Measurements from ENCODE around the gene INPP4A. TPM values are rescaled to one million over a fixed set of nuclear protein-coding genes. Genes with fewer than 3 reads are reported as not detected.
A peak's percentile ranks its signal among the peaks of the same experiment; 100 is the strongest.

INPP4A gene
- total and polyA plus RNA-seq, 10 of the 15 experiments (the other 5 are each of a cell fraction or from before 2014, with no cell fraction given): 4.7 to 62.3 (median 36.9) TPM

DNA sequence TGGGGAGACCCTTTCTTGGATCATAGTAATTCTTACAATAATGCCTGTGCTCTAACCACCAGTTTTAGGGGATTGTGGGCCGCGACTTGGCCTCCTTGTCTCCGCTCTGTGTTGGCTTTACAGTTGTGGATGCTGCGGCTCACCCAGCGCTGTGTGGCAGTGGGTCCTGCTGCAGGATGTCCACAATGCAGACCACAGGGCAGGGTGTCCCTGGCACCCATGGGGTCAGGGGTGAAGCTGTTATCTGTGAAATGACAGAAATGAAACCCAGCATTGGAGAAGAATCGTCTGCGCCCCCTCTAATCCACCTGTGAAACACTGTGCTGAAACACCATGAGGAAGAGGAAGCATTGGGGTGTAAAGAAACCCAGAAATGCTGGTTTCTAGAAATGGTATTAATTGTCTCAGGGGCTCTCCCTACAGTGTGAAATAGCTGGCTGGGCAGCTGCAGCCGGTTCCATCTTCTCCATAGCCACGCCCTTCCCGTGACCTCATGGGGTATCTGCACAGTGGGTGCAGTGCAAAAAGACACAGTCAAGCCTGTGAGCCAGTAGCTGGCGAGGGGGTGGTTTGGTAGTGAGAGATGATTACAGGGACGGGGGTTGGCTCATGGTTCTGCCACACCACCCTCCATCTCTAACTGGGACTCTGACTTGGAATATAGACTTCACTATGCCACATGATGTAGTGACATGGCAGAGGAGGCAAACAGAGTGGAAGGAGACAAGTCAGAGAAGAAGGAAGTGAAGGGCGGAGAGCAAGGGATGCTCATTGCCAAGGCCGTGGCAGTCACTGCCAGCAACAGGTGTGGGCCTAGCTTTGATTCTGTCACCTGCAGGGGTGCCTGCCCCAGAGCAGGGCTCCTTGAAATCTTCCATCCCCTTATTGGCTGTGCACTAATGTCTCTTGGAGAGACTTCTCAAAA, 16.2 kb downstream of the INPP4A start (continued):
- TF ChIP-seq EED (IDR thresholded peaks at IDR 0.05; ENCODE audit: low read depth) (peak; percentile 90), NFYB (IDR thresholded peaks at IDR 0.05; ENCODE audit: insufficient read depth, low read depth, low read length) (0 out of 2 replicates have a peak, but pooled peaks have one; percentile 44)

DNA sequence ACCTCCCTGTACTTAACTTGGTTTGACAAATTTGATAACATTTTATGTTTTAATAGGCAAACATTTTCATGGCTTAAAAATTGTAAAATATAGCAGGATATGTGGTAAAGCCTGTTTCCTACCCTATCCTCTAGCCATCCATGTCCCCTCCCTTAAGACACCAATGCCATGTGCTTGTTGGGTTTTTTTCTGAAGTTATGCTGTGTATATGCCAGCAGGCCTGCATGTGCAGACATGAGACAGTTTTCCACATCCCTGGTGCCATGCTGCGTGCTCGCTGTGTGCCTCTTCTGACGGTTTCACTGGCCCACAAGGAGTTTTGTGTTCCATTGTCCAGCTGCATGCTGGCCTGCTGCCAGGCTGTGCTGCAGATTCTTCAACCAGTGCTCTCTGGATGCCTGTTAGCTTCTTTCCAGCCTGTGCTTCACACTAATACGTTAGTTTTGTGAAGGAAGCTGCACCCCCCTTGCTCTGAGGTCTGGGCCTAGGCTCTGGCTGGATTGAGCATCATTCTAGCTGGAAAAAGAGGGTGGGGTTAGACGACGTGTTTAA, 16.9 kb downstream of the INPP4A start:
- TF ChIP-seq, protein P1, sequence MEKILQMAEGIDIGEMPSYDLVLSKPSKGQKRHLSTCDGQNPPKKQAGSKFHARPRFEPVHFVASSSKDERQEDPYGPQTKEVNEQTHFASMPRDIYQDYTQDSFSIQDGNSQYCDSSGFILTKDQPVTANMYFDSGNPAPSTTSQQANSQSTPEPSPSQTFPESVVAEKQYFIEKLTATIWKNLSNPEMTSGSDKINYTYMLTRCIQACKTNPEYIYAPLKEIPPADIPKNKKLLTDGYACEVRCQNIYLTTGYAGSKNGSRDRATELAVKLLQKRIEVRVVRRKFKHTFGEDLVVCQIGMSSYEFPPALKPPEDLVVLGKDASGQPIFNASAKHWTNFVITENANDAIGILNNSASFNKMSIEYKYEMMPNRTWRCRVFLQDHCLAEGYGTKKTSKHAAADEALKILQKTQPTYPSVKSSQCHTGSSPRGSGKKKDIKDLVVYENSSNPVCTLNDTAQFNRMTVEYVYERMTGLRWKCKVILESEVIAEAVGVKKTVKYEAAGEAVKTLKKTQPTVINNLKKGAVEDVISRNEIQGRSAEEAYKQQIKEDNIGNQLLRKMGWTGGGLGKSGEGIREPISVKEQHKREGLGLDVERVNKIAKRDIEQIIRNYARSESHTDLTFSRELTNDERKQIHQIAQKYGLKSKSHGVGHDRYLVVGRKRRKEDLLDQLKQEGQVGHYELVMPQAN (conservative IDR thresholded peaks at IDR 0.05): no peak
- TF ChIP-seq SPI1 (IDR thresholded peaks at IDR 0.05; ENCODE audit: borderline replicate concordance, insufficient read depth, low read depth, low read length) (no peak), SMC3 (IDR thresholded peaks at IDR 0.05; ENCODE audit: borderline replicate concordance, low read length) (no peak), HDAC2 (IDR thresholded peaks at IDR 0.05) (no peak), TCF12 (IDR thresholded peaks at IDR 0.05; ENCODE audit: low read depth, low read length) (no peak), RAD51 (IDR thresholded peaks at IDR 0.05) (no peak), CREB1 (IDR thresholded peaks at IDR 0.05; ENCODE audit: low read depth) (no peak), YY1 (IDR thresholded peaks at IDR 0.05; ENCODE audit: low read depth, low read length) (no peak), SIN3A (IDR thresholded peaks at IDR 0.05; ENCODE audit: low read depth, low read length) (no peak), ASH2L (IDR thresholded peaks at IDR 0.05; ENCODE audit: borderline replicate concordance, low read depth) (no peak), TCF3 (IDR thresholded peaks at IDR 0.05; ENCODE audit: borderline replicate concordance, insufficient read depth, low read depth, low read length) (no peak), RFX5 (IDR thresholded peaks at IDR 0.05; ENCODE audit: low read depth, low read length) (no peak), CHD2 (IDR thresholded peaks at IDR 0.05; ENCODE audit: borderline replicate concordance, low read depth, low read length) (no peak)
- TF ChIP-seq, protein P2, sequence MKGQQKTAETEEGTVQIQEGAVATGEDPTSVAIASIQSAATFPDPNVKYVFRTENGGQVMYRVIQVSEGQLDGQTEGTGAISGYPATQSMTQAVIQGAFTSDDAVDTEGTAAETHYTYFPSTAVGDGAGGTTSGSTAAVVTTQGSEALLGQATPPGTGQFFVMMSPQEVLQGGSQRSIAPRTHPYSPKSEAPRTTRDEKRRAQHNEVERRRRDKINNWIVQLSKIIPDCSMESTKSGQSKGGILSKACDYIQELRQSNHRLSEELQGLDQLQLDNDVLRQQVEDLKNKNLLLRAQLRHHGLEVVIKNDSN (IDR thresholded peaks at IDR 0.05; ENCODE audit: borderline replicate concordance, extremely low read length, insufficient read depth, low read depth, low read length): no peak
- no peak for DNase-seq (ENCODE audit: low read depth, low spot score)
- Histone ChIP-seq H3K4me2 (ENCODE audit: control insufficient read depth, insufficient read depth) (peak overlapping the region; percentile 77), H3K27me3 (replicated peaks in 1 of 2; ENCODE audit: control insufficient read depth in 2 of 2, insufficient read depth in 2 of 2, low read length in 1 of 2) (no peaks in the 10 kb centered on the region), H3K4me3 (peak overlapping the region; percentile 27), H4K20me1 (ENCODE audit: control insufficient read depth, insufficient read depth) (no peaks in the 10 kb centered on the region), H3K36me3 (ENCODE audit: control insufficient read depth in 2 of 2, insufficient read depth in 2 of 2, low read length in 1 of 2) (peaks cover 6 to 27% of the 10 kb centered on the region in 2 experiments; a peak in 3 of 4 replicates), H3K9ac (ENCODE audit: control insufficient read depth, insufficient read depth, low read length) (peak overlapping the region; percentile 61), H3K4me1 (ENCODE audit: control insufficient read depth, insufficient read depth, low read length) (peaks cover 85% of the 10 kb centered on the region), H2AFZ (ENCODE audit: control insufficient read depth, low read depth, low read length) (no peak overlapping the region), H3K9me3 (replicated peaks; ENCODE audit: control insufficient read depth, insufficient read depth, low read length) (no peaks in the 10 kb centered on the region), H3K79me2 (ENCODE audit: control insufficient read depth, insufficient read depth, low read length) (peaks cover 79% of the 10 kb centered on the region), H3K27ac (ENCODE audit: control insufficient read depth, insufficient read depth) (peak overlapping the region; percentile 82)
- in situ Hi-C loops (cut with MboI) (no loop called here), intact Hi-C loops (cut with micrococcal nuclease; ENCODE audit: unreplicated experiment) (loop anchor here (10.0 kb wide), 1 partner anchor 447 kb away; no protein-coding TSS in a partner anchor)
- BruUV-seq (replicated peaks): no TSS peak
- FAIRE-seq: no peak
- WGBS (ENCODE audit: insufficient coverage, insufficient replicate concordance, low lambda C conversion rate, missing lambda C conversion rate): 89% methylated on average over 6 of the region's 6 CpGs
- ChIA-PET POLR2A (interaction anchor here (0.7 to 27.0 kb wide), 7 partner anchors 7 to 308 kb away, joined by 3 to 545 read pairs (median 5); no protein-coding TSS in a partner anchor), SMC1A (ENCODE audit: uncharacterized antibody, unreplicated experiment) (interaction anchor here (0.6 to 28.2 kb wide), 6 partner anchors 10 to 122 kb away, joined by 3 to 816 read pairs (median 16); partner anchors contain the start of gene INPP4A), CTCF (interaction anchor here (0.6 to 1.6 kb wide), 6 partner anchors 8 to 26 kb away, joined by 3 to 5 read pairs (median 4); no protein-coding TSS in a partner anchor), RAD21 (ENCODE audit: unreplicated experiment) (interaction anchor here (0.6 to 13.1 kb wide), 11 partner anchors 6 to 54 kb away, joined by 3 to 199 read pairs (median 6); no protein-coding TSS in a partner anchor)
- ATAC-seq: no peak

Data from GM12878 (cell line).